K562 (cell line): Measurements from ENCODE around the gene JUNB. TPM values are rescaled to one million over a fixed set of nuclear protein-coding genes. Genes with fewer than 3 reads are reported as not detected.

ENCODE experiments used
- CBX1 ChIP-seq: sonication (generic); IDR thresholded peaks from 2 replicates; pipeline ENCODE4 v1.6.1; 2016; ENCODE audit warnings: antibody characterized with exemption, low read depth, mild to moderate bottlenecking
- FOXP1 ChIP-seq: sonication (generic); formaldehyde crosslinking; IDR thresholded peaks from 2 replicates; pipeline ENCODE4 v1.8.0; 2022; ENCODE audit warnings: mild to moderate bottlenecking, missing genetic modification reagents
- GABPA ChIP-seq: fragments of 200-800 bp; sonication (Bioruptor generic); conservative IDR thresholded peaks from 2 replicates; pipeline ENCODE4 v1.6.1; 2016; ENCODE audit warnings: low read depth, missing genetic modification characterization, missing compliant biosample characterization
- HDGF ChIP-seq: fragments of 450-650 bp; IDR thresholded peaks from 2 replicates; pipeline ENCODE4 v1.6.1; 2016
- HNRNPL ChIP-seq: fragments of 200-400 bp; formaldehyde crosslinking; IDR thresholded peaks from 2 replicates; pipeline ENCODE4 v1.6.1; 2017; ENCODE audit warnings: low read depth, mild to moderate bottlenecking, low read length
- IRF1 ChIP-seq: sonication (generic); formaldehyde crosslinking; IDR thresholded peaks from 2 replicates; pipeline ENCODE4 v1.8.0; 2022; ENCODE audit warnings: missing genetic modification reagents, mild to moderate bottlenecking, borderline replicate concordance
- PCBP2 ChIP-seq: fragments of 200-400 bp; formaldehyde crosslinking; IDR thresholded peaks from 2 replicates; pipeline ENCODE4 v1.6.1; 2018; ENCODE audit warnings: low read length, low read depth, mild to moderate bottlenecking, moderate library complexity; ENCODE audit not compliant: poor library complexity, severe bottlenecking
- POLR2B ChIP-seq: fragments of 450-650 bp; IDR thresholded peaks from 2 replicates; pipeline ENCODE4 v1.6.1; 2018; ENCODE audit warnings: low read depth; ENCODE audit not compliant: partially characterized antibody
- RAD21 ChIP-seq, 2 experiments: fragments of 250-450 bp in 1 of 2; fragments of 450-650 bp in 1 of 2; sonication (Bioruptor Pico) in 1 of 2; formaldehyde crosslinking in 1 of 2; IDR thresholded peaks in 1 of 2; conservative IDR thresholded peaks in 1 of 2; 2 replicates each; pipeline versions ENCODE4 v1.4.0 to v1.8.0; 2020 to 2022; ENCODE audit warnings: mild to moderate bottlenecking in 2 of 2, moderate library complexity in 1 of 2
- RBM14 ChIP-seq: fragments of 200-400 bp; formaldehyde crosslinking; IDR thresholded peaks from 2 replicates; pipeline ENCODE4 v1.6.1; 2018; ENCODE audit warnings: low read depth, mild to moderate bottlenecking, low read length, moderate library complexity, borderline replicate concordance; ENCODE audit not compliant: insufficient read depth
- SP1 ChIP-seq: sonication (generic); formaldehyde crosslinking; IDR thresholded peaks from 2 replicates; pipeline ENCODE4 v1.8.1; 2022; ENCODE audit warnings: mild to moderate bottlenecking, missing genetic modification reagents
- TCF7 ChIP-seq: sonication (generic); IDR thresholded peaks from 2 replicates; pipeline ENCODE4 v1.6.1; 2016; ENCODE audit warnings: antibody characterized with exemption, borderline replicate concordance
- ZNF77 ChIP-seq: fragments of 250-450 bp; sonication (Bioruptor Pico); IDR thresholded peaks from 2 replicates; pipeline ENCODE4 v1.5.0; 2020
- polyA plus RNA-seq, 8 experiments: library from polyadenylated mRNA; depleted of rRNA in 4 of 8; stranded (reverse) in 5 of 8; unstranded in 3 of 8; fragments of >200 nt; fragmentation: Nextera tagmentation in 2 of 8; fragmentation: Illumina TruSeq in 1 of 8; extraction: Ambion mirVana in 2 of 8; extraction: Trizol in 1 of 8; gene quantifications; 2 replicates each; pipeline versions ENCODE4 v1.2.1 to v1.2.3, GENCODE V29; 2011 to 2014; ENCODE audit warnings: inconsistent platforms in 1 of 8, missing spikeins in 1 of 8
- total RNA-seq, 7 experiments: library from RNA; depleted of rRNA in 6 of 7; stranded (reverse); fragments of >200 nt in 6 of 7; fragmentation: Illumina TruSeq in 2 of 7; extraction: Trizol in 2 of 7; gene quantifications; 2 replicates each; pipeline versions ENCODE4 v1.2.1 to v1.2.3, GENCODE V29; 2011 to 2021; ENCODE audit warnings: low replicate concordance in 1 of 7
- TF ChIP-seq, protein P1 (sequence below): fragments of 450-650 bp; formaldehyde crosslinking; IDR thresholded peaks from 2 replicates; pipeline ENCODE4 v1.4.0; 2020; ENCODE audit warnings: mild to moderate bottlenecking, moderate library complexity
- TF ChIP-seq, protein P2 (sequence below): fragments of 450-650 bp; formaldehyde crosslinking; IDR thresholded peaks from 2 replicates; pipeline ENCODE4 v1.4.0; 2020; ENCODE audit warnings: mild to moderate bottlenecking, mixed read lengths

The JUNB gene
- total and polyA plus RNA-seq, 9 of the 15 experiments (the other 6 are each of a cell fraction or from before 2014, with no cell fraction given): 0.23 to 88.1 (median 13.1) TPM

DNA sequence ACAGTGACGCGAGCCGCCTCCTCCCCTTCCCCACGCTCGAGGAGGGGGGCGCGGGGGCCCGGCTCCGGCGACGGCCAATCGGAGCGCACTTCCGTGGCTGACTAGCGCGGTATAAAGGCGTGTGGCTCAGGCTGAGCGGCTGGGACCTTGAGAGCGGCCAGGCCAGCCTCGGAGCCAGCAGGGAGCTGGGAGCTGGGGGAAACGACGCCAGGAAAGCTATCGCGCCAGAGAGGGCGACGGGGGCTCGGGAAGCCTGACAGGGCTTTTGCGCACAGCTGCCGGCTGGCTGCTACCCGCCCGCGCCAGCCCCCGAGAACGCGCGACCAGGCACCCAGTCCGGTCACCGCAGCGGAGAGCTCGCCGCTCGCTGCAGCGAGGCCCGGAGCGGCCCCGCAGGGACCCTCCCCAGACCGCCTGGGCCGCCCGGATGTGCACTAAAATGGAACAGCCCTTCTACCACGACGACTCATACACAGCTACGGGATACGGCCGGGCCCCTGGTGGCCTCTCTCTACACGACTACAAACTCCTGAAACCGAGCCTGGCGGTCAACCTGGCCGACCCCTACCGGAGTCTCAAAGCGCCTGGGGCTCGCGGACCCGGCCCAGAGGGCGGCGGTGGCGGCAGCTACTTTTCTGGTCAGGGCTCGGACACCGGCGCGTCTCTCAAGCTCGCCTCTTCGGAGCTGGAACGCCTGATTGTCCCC, at the start of gene JUNB (continued):
- TF ChIP-seq, protein P1, sequence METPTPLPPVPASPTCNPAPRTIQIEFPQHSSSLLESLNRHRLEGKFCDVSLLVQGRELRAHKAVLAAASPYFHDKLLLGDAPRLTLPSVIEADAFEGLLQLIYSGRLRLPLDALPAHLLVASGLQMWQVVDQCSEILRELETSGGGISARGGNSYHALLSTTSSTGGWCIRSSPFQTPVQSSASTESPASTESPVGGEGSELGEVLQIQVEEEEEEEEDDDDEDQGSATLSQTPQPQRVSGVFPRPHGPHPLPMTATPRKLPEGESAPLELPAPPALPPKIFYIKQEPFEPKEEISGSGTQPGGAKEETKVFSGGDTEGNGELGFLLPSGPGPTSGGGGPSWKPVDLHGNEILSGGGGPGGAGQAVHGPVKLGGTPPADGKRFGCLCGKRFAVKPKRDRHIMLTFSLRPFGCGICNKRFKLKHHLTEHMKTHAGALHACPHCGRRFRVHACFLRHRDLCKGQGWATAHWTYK (CRISPR knock-in tag): peak; percentile 85
- TF ChIP-seq PCBP2: peak; percentile 68
- TF ChIP-seq POLR2B: peak; percentile 100
- TF ChIP-seq TCF7: peak; percentile 45; the same call in 1 of the 2 replicates
- peak; percentile 95 for TF ChIP-seq FOXP1 (CRISPR knock-in tag)
- 0 out of 2 replicates have a peak, but pooled peaks have one; percentile 73 for TF ChIP-seq RBM14
- TF ChIP-seq, protein P2, sequence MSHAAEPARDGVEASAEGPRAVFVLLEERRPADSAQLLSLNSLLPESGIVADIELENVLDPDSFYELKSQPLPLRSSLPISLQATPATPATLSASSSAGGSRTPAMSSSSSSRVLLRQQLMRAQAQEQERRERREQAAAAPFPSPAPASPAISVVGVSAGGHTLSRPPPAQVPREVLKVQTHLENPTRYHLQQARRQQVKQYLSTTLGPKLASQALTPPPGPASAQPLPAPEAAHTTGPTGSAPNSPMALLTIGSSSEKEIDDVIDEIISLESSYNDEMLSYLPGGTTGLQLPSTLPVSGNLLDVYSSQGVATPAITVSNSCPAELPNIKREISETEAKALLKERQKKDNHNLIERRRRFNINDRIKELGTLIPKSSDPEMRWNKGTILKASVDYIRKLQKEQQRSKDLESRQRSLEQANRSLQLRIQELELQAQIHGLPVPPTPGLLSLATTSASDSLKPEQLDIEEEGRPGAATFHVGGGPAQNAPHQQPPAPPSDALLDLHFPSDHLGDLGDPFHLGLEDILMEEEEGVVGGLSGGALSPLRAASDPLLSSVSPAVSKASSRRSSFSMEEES (CRISPR knock-in tag): no peak
- TF ChIP-seq IRF1 (CRISPR knock-in tag): no peak; the same call in 1 of the 2 replicates
- 0 out of 2 replicates have a peak, but pooled peaks have one; percentile 70 for TF ChIP-seq ZNF77
- TF ChIP-seq HNRNPL: peak; percentile 92
- no peak for TF ChIP-seq HDGF
- peak; percentile 93 for TF ChIP-seq SP1 (CRISPR knock-in tag)
- TF ChIP-seq CBX1: peak; percentile 99
- peak; percentile 61 for TF ChIP-seq GABPA (tag)
- TF ChIP-seq RAD21 (CRISPR knock-in tag; conservative IDR thresholded peaks at IDR 0.05 in 1 of 2, IDR thresholded peaks at IDR 0.05 in 1 of 2): peak in 1 of 2 experiments; percentile 18; a peak in 2 of 4 replicates
